IMR-90 (cell line): ENCODE data around the gene PCP4L1. TPM values are rescaled to one million over a fixed set of nuclear protein-coding genes. Genes with fewer than 3 reads are reported as not detected.
"Not testable (repeated sequence)": the region's sequence is repeated elsewhere in the genome, so short reads cannot be mapped to it uniquely, and the experiment has no call there.

Experiments used
- ATAC-seq: fragments of 200-7000 bp; cut with Tn5 transposase; 2 replicates; pipeline ENCODE4 v1.9.1; 2020; ENCODE audit warnings: low read depth, mild to moderate bottlenecking, moderate library complexity
- BruUV-seq: library from RNA; stranded (reverse); fragments of 400-500 nt; replicated peaks from 2 replicates; lab custom pipeline; 2021; lab: Mats Ljungman, UMichigan
- CTCF ChIA-PET: fragments of 300-600 bp; formaldehyde crosslinking; extraction: SDS; loops from one replicate; lab custom pipeline; 2021; ENCODE audit warnings: antibody characterized with exemption; lab: Yijun Ruan, JAX
- POLR2A ChIA-PET: fragments of 300-600 bp; sonication (Branson Sonifier 250); formaldehyde crosslinking; loops from one replicate; lab custom pipeline; 2022; ENCODE audit warnings: antibody characterized with exemption; ENCODE audit not compliant: unreplicated experiment; lab: Charles Lee
- DNase-seq: peaks from one replicate; pipeline ENCODE4 v3.0.0; 2013
- H2AFZ ChIP-seq: replicated peaks from 2 replicates; pipeline ENCODE3; 2013; ENCODE audit warnings: low read length, mild to moderate bottlenecking; ENCODE audit not compliant: poor library complexity
- H2AK5ac ChIP-seq: 2 replicates; pipeline ENCODE4 v1.6.1; 2013; ENCODE audit warnings: low read depth, low read length, inconsistent platforms
- H2AK9ac ChIP-seq: replicated peaks from 2 replicates; pipeline ENCODE3; 2013; ENCODE audit warnings: mild to moderate bottlenecking, low read depth, low read length, moderate library complexity; ENCODE audit not compliant: poor library complexity
- H2BK120ac ChIP-seq: 2 replicates; pipeline ENCODE4 v1.6.1; 2013; ENCODE audit warnings: low read depth, low read length, inconsistent platforms
- H2BK15ac ChIP-seq: 3 replicates; pipeline ENCODE4 v1.6.1; 2013; ENCODE audit warnings: low read depth, low read length, inconsistent platforms
- H2BK20ac ChIP-seq: 2 replicates; pipeline ENCODE4 v1.6.1; 2013; ENCODE audit warnings: low read depth, mild to moderate bottlenecking, inconsistent platforms, low read length, moderate library complexity
- H2BK5ac ChIP-seq: 2 replicates; pipeline ENCODE4 v1.6.1; 2013; ENCODE audit warnings: mild to moderate bottlenecking, low read depth, low read length, inconsistent platforms; ENCODE audit not compliant: poor library complexity, severe bottlenecking
- H3K14ac ChIP-seq: replicated peaks from 2 replicates; pipeline ENCODE4 v1.6.1; 2013; ENCODE audit warnings: low read depth, low read length, inconsistent platforms
- H3K18ac ChIP-seq: 2 replicates; pipeline ENCODE4 v1.6.1; 2013; ENCODE audit warnings: low read depth, low read length, control low read depth
- H3K23ac ChIP-seq: 2 replicates; pipeline ENCODE4 v1.6.1; 2013; ENCODE audit warnings: low read depth, low read length, inconsistent platforms
- H3K27ac ChIP-seq: 2 replicates; pipeline ENCODE4 v1.5.1; 2013; ENCODE audit warnings: mild to moderate bottlenecking, control low read depth, low read length; ENCODE audit not compliant: insufficient read depth
- H3K27me3 ChIP-seq: 2 replicates; pipeline ENCODE4 v1.6.1; 2013; ENCODE audit warnings: low read length; ENCODE audit not compliant: control insufficient read depth, insufficient read depth
- H3K36me3 ChIP-seq: 2 replicates; pipeline ENCODE4 v1.6.1; 2013; ENCODE audit warnings: low read length, mixed read lengths; ENCODE audit not compliant: control insufficient read depth, insufficient read depth
- H3K4ac ChIP-seq: 2 replicates; pipeline ENCODE4 v1.6.1; 2013; ENCODE audit warnings: low read depth, low read length, inconsistent platforms
- H3K4me1 ChIP-seq: 2 replicates; pipeline ENCODE4 v1.6.1; 2013; ENCODE audit warnings: low read length, mixed read lengths; ENCODE audit not compliant: control insufficient read depth, insufficient read depth
- H3K4me2 ChIP-seq: 2 replicates; pipeline ENCODE4 v1.6.1; 2013; ENCODE audit warnings: low read depth, mild to moderate bottlenecking, control low read depth, low read length, moderate library complexity
- H3K4me3 ChIP-seq: 2 replicates; pipeline ENCODE4 v1.5.1; 2013; ENCODE audit warnings: low read depth, mild to moderate bottlenecking, control low read depth, low read length, moderate library complexity; ENCODE audit not compliant: insufficient read depth
- H3K56ac ChIP-seq: 2 replicates; pipeline ENCODE4 v1.6.1; 2013; ENCODE audit warnings: low read length, inconsistent platforms; ENCODE audit not compliant: insufficient read depth; ENCODE audit errors: extremely low read depth
- H3K79me1 ChIP-seq, 2 experiments: 2 replicates each; pipeline ENCODE4 v1.6.1; 2013; ENCODE audit warnings: low read length in 2 of 2, inconsistent platforms in 1 of 2, low read depth in 1 of 2
- H3K9ac ChIP-seq: 2 replicates; pipeline ENCODE4 v1.6.1; 2013; ENCODE audit warnings: low read depth, low read length, control low read depth
- H3K9me1 ChIP-seq: 2 replicates; pipeline ENCODE4 v1.6.1; 2013; ENCODE audit warnings: low read length, inconsistent platforms; ENCODE audit not compliant: insufficient read depth
- H3K9me3 ChIP-seq: 2 replicates; pipeline ENCODE4 v1.6.1; 2013; ENCODE audit warnings: low read length; ENCODE audit not compliant: control insufficient read depth, insufficient read depth
- H4K20me1 ChIP-seq: 2 replicates; pipeline ENCODE4 v1.6.1; 2013; ENCODE audit warnings: low read length, inconsistent platforms; ENCODE audit not compliant: insufficient read depth
- H4K5ac ChIP-seq: 2 replicates; pipeline ENCODE4 v1.6.1; 2013; ENCODE audit warnings: mild to moderate bottlenecking, low read depth, low read length, control low read depth
- H4K8ac ChIP-seq, 2 experiments: 2 replicates each; pipeline ENCODE4 v1.6.1; 2013; ENCODE audit warnings: low read depth in 2 of 2, low read length in 2 of 2, control low read depth in 1 of 2, inconsistent platforms in 1 of 2
- H4K91ac ChIP-seq: 2 replicates; pipeline ENCODE4 v1.6.1; 2013; ENCODE audit warnings: low read depth, low read length, inconsistent platforms; ENCODE audit not compliant: insufficient read depth
- WGBS, 2 experiments: methylation state at CpG; one replicate each; pipeline versions ENCODE4 v1.1.5 to v1.1.7; 2013; ENCODE audit warnings: missing lambda C conversion rate in 2 of 2; ENCODE audit not compliant: insufficient read length in 1 of 2; ENCODE audit errors: extremely low coverage in 2 of 2; 5-methylcytosine and 5-hydroxymethylcytosine counted together
- dilution Hi-C: fragments of 300-500 bp; cut with HindIII; formaldehyde crosslinking; loops from one replicate; pipeline ENCODE4 v1.14.3; 2018; ENCODE audit warnings: low sequenced_read_pairs; ENCODE audit not compliant: unreplicated experiment
- in situ Hi-C: fragments of 300-500 bp; cut with MboI; formaldehyde crosslinking; loops from 3 replicates; pipeline ENCODE4 v1.14.3; 2019; ENCODE audit warnings: low sequenced_read_pairs, inconsistent platforms, mixed read lengths
- intact Hi-C: fragments of 100-400 bp; cut with micrococcal nuclease; formaldehyde crosslinking; loops from 2 replicates; pipeline ENCODE4 v1.10.0; 2022
- polyA plus RNA-seq, 3 experiments: library from polyadenylated mRNA; depleted of rRNA; stranded (reverse); fragments of >200 nt; gene quantifications; 2 replicates each; pipeline ENCODE4 v1.2.3, GENCODE V29; 2012; ENCODE audit warnings: low replicate concordance in 1 of 3
- total RNA-seq: library from RNA; depleted of rRNA; stranded (reverse); fragments of >200 nt; gene quantifications from 2 replicates; pipeline ENCODE4 v1.2.3, GENCODE V29; 2012

Gene PCP4L1
- total and polyA plus RNA-seq, 2 of the 4 experiments (the other 2 are of a cell fraction) = not detected

DNA sequence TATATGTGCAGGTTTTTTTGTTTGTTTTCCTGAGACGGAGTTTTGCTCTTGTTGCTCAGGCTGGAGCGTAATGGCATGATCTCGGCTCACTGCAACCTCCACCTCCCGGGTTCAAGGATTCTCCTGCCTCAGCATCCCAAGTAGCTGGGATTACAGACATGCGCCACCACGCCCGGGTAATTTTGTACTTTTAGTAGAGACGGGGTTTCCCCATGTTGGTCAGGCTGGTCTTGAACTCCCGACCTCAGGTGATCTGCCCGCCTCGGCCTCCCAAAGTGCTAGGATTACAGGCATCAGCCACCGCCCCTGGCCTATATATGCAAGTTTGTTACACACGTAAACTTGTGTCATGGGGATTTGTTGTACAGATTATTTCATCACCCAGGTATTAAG, 33.9 kb upstream of the PCP4L1 start:
- in situ Hi-C loops = loop anchor here (5.0 kb wide), 2 partner anchors 68 to 158 kb away; no protein-coding TSS in a partner anchor

More for the DNA sequence above, 33.9 kb upstream of the PCP4L1 start:
- H3K23ac ChIP-seq, ATAC-seq, H4K8ac ChIP-seq, H3K9ac ChIP-seq, H3K4me3 ChIP-seq, H3K9me3 ChIP-seq, dilution Hi-C loops, H2AK5ac ChIP-seq, H3K27me3 ChIP-seq, H2BK20ac ChIP-seq, H3K14ac ChIP-seq, H2BK5ac ChIP-seq, H4K5ac ChIP-seq, H3K56ac ChIP-seq, H3K9me1 ChIP-seq, DNase-seq, H2AFZ ChIP-seq, H2BK15ac ChIP-seq, H3K18ac ChIP-seq, H2AK9ac ChIP-seq, H2BK120ac ChIP-seq, POLR2A ChIA-PET, BruUV-seq, H3K27ac ChIP-seq, H3K4me1 ChIP-seq, H4K91ac ChIP-seq, H3K4ac ChIP-seq, H4K20me1 ChIP-seq, H3K4me2 ChIP-seq: not testable (repeated sequence)
- CTCF ChIA-PET = interaction anchor here (1.5 to 3.2 kb wide), 3 partner anchors 9 to 22 kb away, joined by 9 to 20 read pairs (median 19); partner anchors contain the start of gene NDUFS2
- Histone ChIP-seq H3K79me1 (peaks cover 9 to 17% of the 10 kb centered on the region in 2 experiments; a peak in 3 of 4 replicates), H3K36me3 (peaks cover 10% of the 10 kb centered on the region; the same call in 1 of the 2 replicates)
- no CpG with 5 or more reads among the region's 13 CpGs for WGBS, 2 experiments
- intact Hi-C loops = loop anchor here (1.0 kb wide), 1 partner anchor 32 kb away; no protein-coding TSS in a partner anchor
